BLaER1 (cell line): ENCODE results near the gene ITIH5.
"Not testable (repeated sequence)": the region's sequence is repeated elsewhere in the genome, so short reads cannot be mapped to it uniquely, and the experiment has no call there.

Experiments used
- H3K27ac ChIP-seq: shearing (Covaris generic); formaldehyde crosslinking; 2 replicates; pipeline ENCODE4 v1.8.1; 2022
- H3K27me3 ChIP-seq: shearing (Covaris generic); formaldehyde crosslinking; 2 replicates; pipeline ENCODE4 v1.8.1; 2022
- H3K36me3 ChIP-seq: shearing (Covaris generic); formaldehyde crosslinking; 2 replicates; pipeline ENCODE4 v1.8.1; 2022
- H3K4me1 ChIP-seq: shearing (Covaris generic); formaldehyde crosslinking; 2 replicates; pipeline ENCODE4 v1.8.1; 2022
- H3K4me2 ChIP-seq: shearing (Covaris generic); formaldehyde crosslinking; 2 replicates; pipeline ENCODE4 v1.8.1; 2022
- H3K4me3 ChIP-seq: shearing (Covaris generic); formaldehyde crosslinking; 2 replicates; pipeline ENCODE4 v1.8.1; 2022
- H3K9ac ChIP-seq: shearing (Covaris generic); formaldehyde crosslinking; 2 replicates; pipeline ENCODE4 v1.8.1; 2022
- H3K9me3 ChIP-seq: shearing (Covaris generic); formaldehyde crosslinking; 2 replicates; pipeline ENCODE4 v1.8.1; 2022
- H4K20me1 ChIP-seq: shearing (Covaris generic); formaldehyde crosslinking; 2 replicates; pipeline ENCODE4 v1.8.1; 2022
- Cebpa-rat ChIP-seq: shearing (Covaris generic); IDR thresholded peaks from 2 replicates; pipeline ENCODE4 v1.8.1; 2022

The ITIH5 gene

GRCh38 chr10:7666253-7667023, at the start of gene ITIH5:
TSS of gene ITIH5 (minus strand) at chr10:7666966. CDS start at chr10:7666892, 74 bp downstream.
- Histone ChIP-seq H3K4me1 (peaks cover 9% of the 10 kb centered on the region), H3K27me3 (peaks cover 50% of the 10 kb centered on the region), H3K9me3 (no peaks in the 10 kb centered on the region), H3K27ac (no peak within 1 kb of the TSS), H3K4me2 (peak within 1 kb of the TSS; percentile 95), H4K20me1 (peaks cover 10% of the 10 kb centered on the region; the same call in 1 of the 2 replicates), H3K9ac (no peak within 1 kb of the TSS), H3K4me3 (peak within 1 kb of the TSS; percentile 65), H3K36me3 (no peaks in the 10 kb centered on the region)
- no peak for TF ChIP-seq Cebpa-rat

DNA sequence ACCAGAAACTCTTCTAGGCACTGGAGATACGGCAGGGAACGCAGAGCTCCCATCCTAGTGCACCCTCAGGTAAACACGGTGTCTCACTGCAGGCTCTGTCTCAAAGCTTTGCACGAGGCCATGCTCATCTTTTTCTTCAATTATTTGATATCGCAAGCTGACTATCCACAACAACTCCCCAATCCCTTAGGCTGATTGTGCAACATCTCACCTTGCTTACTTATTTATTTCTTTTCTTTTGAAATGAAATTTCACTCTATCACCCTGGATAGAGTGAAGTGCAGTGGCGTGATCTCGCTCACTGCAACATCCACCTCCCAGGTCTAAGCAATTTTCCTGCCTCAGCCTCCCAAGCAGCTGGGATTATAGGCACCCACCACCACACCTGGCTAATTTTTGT, 48.7 kb upstream of the ITIH5 start:
- no peaks in the 10 kb centered on the region for H3K27me3 ChIP-seq
- no peak overlapping the region for H3K4me2 ChIP-seq
- H3K9ac ChIP-seq: no peak overlapping the region
- no peaks in the 10 kb centered on the region for H3K4me1 ChIP-seq
- no peaks in the 10 kb centered on the region for H4K20me1 ChIP-seq
- H3K36me3 ChIP-seq: no peaks in the 10 kb centered on the region
- no peaks in the 10 kb centered on the region for H3K9me3 ChIP-seq
- no peak overlapping the region for H3K27ac ChIP-seq
- H3K4me3 ChIP-seq: no peak overlapping the region
- TF ChIP-seq Cebpa-rat: 0 out of 2 replicates have a peak, but pooled peaks have one; percentile 34

DNA sequence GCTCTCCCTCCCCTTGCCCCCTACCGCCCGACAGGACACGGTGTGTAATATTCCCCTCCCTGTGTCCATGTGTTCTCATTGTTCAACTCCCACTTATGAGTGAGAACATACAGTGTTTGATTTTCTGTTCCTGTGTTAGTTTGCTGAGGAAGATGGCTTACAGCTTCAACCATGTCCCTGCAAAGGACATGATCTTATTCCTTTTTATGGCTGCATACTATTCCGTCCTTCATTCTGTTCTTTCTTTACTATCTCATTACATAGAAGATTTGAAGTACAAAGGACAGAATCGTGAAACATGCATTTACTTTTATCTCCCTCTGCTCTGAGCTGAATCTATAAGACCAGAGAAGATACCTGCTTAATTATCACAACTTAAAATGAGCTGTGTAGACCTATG, 44.3 kb upstream of the ITIH5 start:
- H3K9me3 ChIP-seq, H3K36me3 ChIP-seq, H3K4me2 ChIP-seq, H4K20me1 ChIP-seq, H3K4me1 ChIP-seq, H3K4me3 ChIP-seq, H3K27ac ChIP-seq, H3K9ac ChIP-seq, H3K27me3 ChIP-seq: not testable (repeated sequence)

DNA sequence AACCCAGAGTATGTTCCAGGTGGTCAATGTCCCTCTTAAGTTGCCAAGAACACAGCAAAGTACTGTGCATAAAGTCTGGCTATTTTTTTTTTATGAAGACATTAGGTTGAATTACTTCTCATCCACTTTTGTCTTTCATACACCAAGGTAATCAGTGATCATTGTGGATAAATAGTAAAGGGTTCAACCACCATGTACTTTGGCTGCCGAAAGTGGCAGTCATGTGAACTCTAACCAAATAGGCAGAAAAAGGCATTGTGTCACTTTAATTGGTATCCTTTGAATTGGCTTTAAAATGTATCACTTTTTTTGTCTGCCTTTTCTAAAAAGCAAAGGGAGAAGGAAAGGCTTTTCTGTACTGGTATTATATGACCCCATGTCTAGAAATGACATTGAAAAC, 43.7 kb upstream of the ITIH5 start:
- Histone ChIP-seq H3K9me3 (no peaks in the 10 kb centered on the region), H3K27ac (no peak overlapping the region), H3K4me2 (no peak overlapping the region), H3K4me3 (no peak overlapping the region), H3K4me1 (no peaks in the 10 kb centered on the region), H3K27me3 (no peaks in the 10 kb centered on the region), H3K9ac (no peak overlapping the region), H4K20me1 (no peaks in the 10 kb centered on the region), H3K36me3 (no peaks in the 10 kb centered on the region)
- TF ChIP-seq Cebpa-rat: no peak

- no peaks in the 10 kb centered on the region for H4K20me1 ChIP-seq
- H3K27me3 ChIP-seq: no peaks in the 10 kb centered on the region
- TF ChIP-seq Cebpa-rat: no peak
- no peak overlapping the region for H3K4me2 ChIP-seq
- H3K36me3 ChIP-seq: no peaks in the 10 kb centered on the region
- H3K9ac ChIP-seq: no peak overlapping the region
- no peaks in the 10 kb centered on the region for H3K4me1 ChIP-seq
- H3K9me3 ChIP-seq: no peaks in the 10 kb centered on the region
- no peak overlapping the region for H3K27ac ChIP-seq
- no peak overlapping the region for H3K4me3 ChIP-seq
Measured at GRCh38 chr10:7708832-7709231, 42.1 kb upstream of the ITIH5 start.

- no peak overlapping the region for H3K27ac ChIP-seq
- H3K9me3 ChIP-seq: no peaks in the 10 kb centered on the region
- H3K4me2 ChIP-seq: no peak overlapping the region
- no peak for TF ChIP-seq Cebpa-rat
- H3K4me3 ChIP-seq: no peak overlapping the region
- H3K36me3 ChIP-seq: no peaks in the 10 kb centered on the region
- no peak overlapping the region for H3K9ac ChIP-seq
- no peaks in the 10 kb centered on the region for H4K20me1 ChIP-seq
- no peaks in the 10 kb centered on the region for H3K27me3 ChIP-seq
- H3K4me1 ChIP-seq: no peaks in the 10 kb centered on the region
Measured at GRCh38 chr10:7707858-7708622, 41.3 kb upstream of the ITIH5 start.

- TF ChIP-seq Cebpa-rat: no peak
Measured at GRCh38 chr10:7707102-7707501, 40.3 kb upstream of the ITIH5 start.

DNA sequence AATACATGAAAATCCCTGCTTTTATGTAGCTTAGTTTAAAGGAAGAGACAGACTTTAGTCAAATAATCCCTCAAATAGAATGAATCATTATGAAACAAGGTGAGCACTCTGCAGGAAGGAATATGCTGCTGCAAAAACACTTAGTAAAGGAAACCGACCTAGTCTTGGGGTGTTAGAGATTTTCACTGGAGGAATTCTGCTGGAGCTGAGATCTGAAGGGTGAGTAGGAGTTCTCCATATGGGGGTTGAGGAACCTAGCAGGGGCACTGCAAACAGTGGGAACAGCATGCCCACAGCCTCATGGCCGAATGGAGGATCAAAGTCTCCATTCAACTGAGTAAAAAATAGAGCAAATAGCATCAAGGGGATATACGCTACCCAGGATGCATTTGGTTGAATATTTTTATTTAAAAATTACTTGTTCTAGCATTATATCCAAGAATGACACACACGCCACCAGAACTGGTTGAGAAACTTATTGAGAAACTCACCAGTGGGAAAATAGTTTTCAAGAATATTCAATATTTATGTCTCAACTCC, 39.8 kb upstream of the ITIH5 start:
- no peak overlapping the region for H3K4me2 ChIP-seq
- no peaks in the 10 kb centered on the region for H3K27me3 ChIP-seq
- H3K4me3 ChIP-seq: no peak overlapping the region
- H3K9me3 ChIP-seq: no peaks in the 10 kb centered on the region
- H4K20me1 ChIP-seq: no peaks in the 10 kb centered on the region
- H3K9ac ChIP-seq: no peak overlapping the region
- no peak overlapping the region for H3K27ac ChIP-seq
- no peaks in the 10 kb centered on the region for H3K36me3 ChIP-seq
- TF ChIP-seq Cebpa-rat: no peak
- H3K4me1 ChIP-seq: no peaks in the 10 kb centered on the region

More at GRCh38 chr10:7707102-7707501, 40.3 kb upstream of the ITIH5 start:
- no peak overlapping the region for H3K4me2 ChIP-seq
- no peaks in the 10 kb centered on the region for H4K20me1 ChIP-seq
- no peak overlapping the region for H3K9ac ChIP-seq
- H3K36me3 ChIP-seq: no peaks in the 10 kb centered on the region
- no peaks in the 10 kb centered on the region for H3K27me3 ChIP-seq
- no peaks in the 10 kb centered on the region for H3K9me3 ChIP-seq
- no peaks in the 10 kb centered on the region for H3K4me1 ChIP-seq
- H3K4me3 ChIP-seq: no peak overlapping the region
- no peak overlapping the region for H3K27ac ChIP-seq

DNA sequence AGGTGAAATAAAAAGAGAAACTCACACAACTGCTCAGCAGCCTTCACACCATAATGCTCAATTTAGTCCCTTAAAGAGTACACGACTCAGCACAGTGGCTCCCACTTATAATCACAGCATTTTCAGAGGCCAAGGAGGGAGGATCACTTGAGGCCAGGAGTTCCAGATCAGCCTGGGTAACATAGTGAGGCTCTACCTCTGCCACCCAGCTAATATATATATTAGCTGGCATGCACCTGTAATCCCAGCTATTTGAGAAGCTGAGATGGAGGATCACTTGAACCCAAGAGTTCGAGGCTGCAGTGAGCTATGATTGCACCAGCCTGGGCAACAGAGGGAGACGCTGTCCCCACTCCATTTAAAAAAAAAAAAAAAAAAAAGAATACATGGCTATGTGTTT, 38.6 kb upstream of the ITIH5 start:
- TF ChIP-seq Cebpa-rat: no peak
- Histone ChIP-seq H3K36me3 (no peaks in the 10 kb centered on the region), H3K9ac (no peak overlapping the region), H3K4me1 (no peaks in the 10 kb centered on the region), H3K27ac (no peak overlapping the region), H3K9me3 (no peaks in the 10 kb centered on the region), H3K4me3 (no peak overlapping the region), H4K20me1 (no peaks in the 10 kb centered on the region), H3K27me3 (no peaks in the 10 kb centered on the region), H3K4me2 (no peak overlapping the region)
